SK-N-SH (cell line): ENCODE data around the gene GRIN2C.

Experiments used
- CTCF ChIP-seq: fragments of 200-600 bp; sonication (generic); IDR thresholded peaks from 2 replicates; pipeline ENCODE4 v1.6.1; 2017; ENCODE audit warnings: antibody characterized with exemption, mild to moderate bottlenecking, moderate library complexity
- GABPA ChIP-seq: IDR thresholded peaks from 2 replicates; pipeline ENCODE4 v1.4.0; 2012; ENCODE audit warnings: low read depth, mild to moderate bottlenecking
- RCOR1 ChIP-seq: fragments of 150-350 bp; IDR thresholded peaks from 2 replicates; pipeline ENCODE4 v1.6.1; 2017; ENCODE audit warnings: antibody characterized with exemption, low read length
- SMC3 ChIP-seq: IDR thresholded peaks from 2 replicates; pipeline ENCODE4 v1.6.1; 2012; ENCODE audit warnings: low read depth, low read length, improper control_type of control experiment
- TAF1 ChIP-seq: IDR thresholded peaks from 2 replicates; pipeline ENCODE4 v1.6.1; 2012; ENCODE audit warnings: low read depth, mild to moderate bottlenecking, low read length, moderate library complexity, borderline replicate concordance
- YY1 ChIP-seq: IDR thresholded peaks from 2 replicates; pipeline ENCODE4 v1.4.0; 2012; ENCODE audit warnings: low read depth, mild to moderate bottlenecking

GRCh38 chr17:74821655-74822334, 37.9 kb downstream of the GRIN2C start:
- TF ChIP-seq GABPA (no peak), CTCF (no peak), YY1 (no peak), TAF1 (no peak), RCOR1 (no peak), SMC3 (no peak)
